COLO668 (cell line): ENCODE results near the gene LDHB.
"Not testable (repeated sequence)": the region's sequence is repeated elsewhere in the genome, so short reads cannot be mapped to it uniquely, and the experiment has no call there.

Experiments
- DNase-seq: peaks from one replicate; lab custom pipeline; 2025; ENCODE audit not compliant: unreplicated experiment; lab: John Stamatoyannopoulos, UW

LDHB gene

GRCh38 chr12:21662122-21662792, 4.6 kb upstream of the LDHB start:
- DNase-seq: no peak

- DNase-seq: not testable (repeated sequence)
Observed at GRCh38 chr12:21661396-21662093, 3.9 kb upstream of the LDHB start.

GRCh38 chr12:21659383-21659782, 1.7 kb upstream of the LDHB start:
- no peak for DNase-seq

GRCh38 chr12:21656905-21657325, 727 bp downstream of the LDHB start:
- DNase-seq: peak; percentile 30

- no peak for DNase-seq
Observed at GRCh38 chr12:21655591-21655990, 2.1 kb downstream of the LDHB start.

GRCh38 chr12:21651821-21652220, 5.8 kb downstream of the LDHB start:
- no peak for DNase-seq

GRCh38 chr12:21650997-21651396, 6.6 kb downstream of the LDHB start:
- DNase-seq: no peak

- DNase-seq: no peak
Observed at GRCh38 chr12:21649034-21649433, 8.6 kb downstream of the LDHB start.

- DNase-seq: no peak
Observed at GRCh38 chr12:21648378-21648777, 9.3 kb downstream of the LDHB start.

GRCh38 chr12:21647179-21647578, 10.5 kb downstream of the LDHB start:
- DNase-seq: no peak

GRCh38 chr12:21645041-21645500, 12.6 kb downstream of the LDHB start:
- DNase-seq: peak; percentile 27

- DNase-seq: no peak
Observed at GRCh38 chr12:21644516-21644915, 13.1 kb downstream of the LDHB start.

- no peak for DNase-seq
Observed at GRCh38 chr12:21643758-21644157, 13.9 kb downstream of the LDHB start.

GRCh38 chr12:21642707-21643389, 14.8 kb downstream of the LDHB start:
- DNase-seq: no peak

- DNase-seq: no peak
Observed at GRCh38 chr12:21638054-21638891, 19.4 kb downstream of the LDHB start.

GRCh38 chr12:21634245-21634644, 23.4 kb downstream of the LDHB start:
- no peak for DNase-seq

GRCh38 chr12:21631367-21631766, 26.3 kb downstream of the LDHB start:
- no peak for DNase-seq

GRCh38 chr12:21627924-21628323, 29.7 kb downstream of the LDHB start:
- DNase-seq: peak; percentile 45

- DNase-seq: no peak
Observed at GRCh38 chr12:21618566-21618965, 39.1 kb downstream of the LDHB start.

- no peak for DNase-seq
Observed at GRCh38 chr12:21617030-21617429, 40.6 kb downstream of the LDHB start.

- DNase-seq: no peak
Observed at GRCh38 chr12:21615431-21615830, 42.2 kb downstream of the LDHB start.
